ENCODE data around the gene SCG2. TPM values are rescaled to one million over a fixed set of nuclear protein-coding genes. Genes with fewer than 3 reads are reported as not detected.

SCG2 gene
- total RNA-seq, 5 donors from 2014 or later (not counting 1 experiment from before 2014, with no cell fraction given) = not detected

GRCh38 chr2:223602972-223603371 lies 811 bp upstream of the SCG2 start:
- H3K9me3 Mint-ChIP-seq = no peaks in the 10 kb centered on the region
- POLR2A ChIA-PET = no interaction called here

GRCh38 chr2:223601018-223601417 lies 1.1 kb downstream of the SCG2 start:
- H3K4me1 ChIP-seq (ENCODE audit: control insufficient read depth in 1 of 2, extremely low read depth in 1 of 2, insufficient read depth in 2 of 2, low read length in 2 of 2) = no peaks in the 10 kb centered on the region
- Mint-ChIP-seq H3K36me3 (no peaks in the 10 kb centered on the region), H3K4me3 (no peak overlapping the region), H3K27me3 (peaks cover 5 to 10% of the 10 kb centered on the region in 2 donors), H3K9me3 (no peaks in the 10 kb centered on the region), H3K27ac (no peak overlapping the region), H3K4me1 (peaks cover 0 to 6% (median 5%) of the 10 kb centered on the region in 3 donors)
- POLR2A ChIA-PET = no interaction called here
- H3K4me3 ChIP-seq (ENCODE audit: control insufficient read depth in 1 of 2, extremely low read depth in 1 of 2, low read length in 1 of 2) = no peak overlapping the region
- no peaks in the 10 kb centered on the region for H3K27me3 ChIP-seq (replicated peaks in 1 of 2; ENCODE audit: control insufficient read depth in 2 of 2, extremely low read depth in 1 of 2, insufficient read depth in 2 of 2, low read length in 1 of 2)
- CTCF ChIA-PET = no interaction called here
- no peak overlapping the region for H3K27ac ChIP-seq (ENCODE audit: low read length)
- no peak for DNase-seq
- no peaks in the 10 kb centered on the region for H3K36me3 ChIP-seq (ENCODE audit: control insufficient read depth in 2 of 2, extremely low read depth in 1 of 2, insufficient read depth in 1 of 2, low read length in 1 of 2)
- no peak for ATAC-seq (replicated peaks in 1 of 4)
- no peaks in the 10 kb centered on the region for H3K9me3 ChIP-seq

More at GRCh38 chr2:223602972-223603371, 811 bp upstream of the SCG2 start:
- Mint-ChIP-seq H3K27ac (no peak overlapping the region), H3K4me3 (no peak overlapping the region), H3K4me1 (peaks cover 0 to 6% (median 5%) of the 10 kb centered on the region in 3 donors), H3K36me3 (no peaks in the 10 kb centered on the region), H3K27me3 (peaks cover 10 to 12% of the 10 kb centered on the region in 2 donors)
- ATAC-seq (replicated peaks in 1 of 4) (no peak), DNase-seq (no peak)
- Histone ChIP-seq H3K4me3 (ENCODE audit: control insufficient read depth in 1 of 2, extremely low read depth in 1 of 2, low read length in 1 of 2) (no peak overlapping the region), H3K27ac (ENCODE audit: low read length) (no peak overlapping the region), H3K4me1 (ENCODE audit: control insufficient read depth in 1 of 2, extremely low read depth in 1 of 2, insufficient read depth in 2 of 2, low read length in 2 of 2) (no peaks in the 10 kb centered on the region), H3K27me3 (replicated peaks in 1 of 2; ENCODE audit: control insufficient read depth in 2 of 2, extremely low read depth in 1 of 2, insufficient read depth in 2 of 2, low read length in 1 of 2) (peaks cover 0 to 2% of the 10 kb centered on the region in 2 experiments), H3K9me3 (no peaks in the 10 kb centered on the region), H3K36me3 (ENCODE audit: control insufficient read depth in 2 of 2, extremely low read depth in 1 of 2, insufficient read depth in 1 of 2, low read length in 1 of 2) (no peaks in the 10 kb centered on the region)
- WGBS (ENCODE audit: insufficient coverage) = no CpG with 5 or more reads among the region's 2 CpGs
- CTCF ChIA-PET = interaction anchor here in 1 of 2 donors (0.6 kb wide), 1 partner anchor 1045 kb away, joined by 5 read pairs; no protein-coding TSS in a partner anchor

GRCh38 chr2:223599640-223600380 lies 2.4 kb downstream of the SCG2 start:
- Histone ChIP-seq H3K9me3 (no peaks in the 10 kb centered on the region), H3K4me1 (ENCODE audit: control insufficient read depth in 1 of 2, extremely low read depth in 1 of 2, insufficient read depth in 2 of 2, low read length in 2 of 2) (no peaks in the 10 kb centered on the region), H3K36me3 (ENCODE audit: control insufficient read depth in 2 of 2, extremely low read depth in 1 of 2, insufficient read depth in 1 of 2, low read length in 1 of 2) (no peaks in the 10 kb centered on the region), H3K27me3 (replicated peaks in 1 of 2; ENCODE audit: control insufficient read depth in 2 of 2, extremely low read depth in 1 of 2, insufficient read depth in 2 of 2, low read length in 1 of 2) (no peaks in the 10 kb centered on the region), H3K4me3 (ENCODE audit: control insufficient read depth in 1 of 2, extremely low read depth in 1 of 2, low read length in 1 of 2) (no peak overlapping the region), H3K27ac (ENCODE audit: low read length) (no peak overlapping the region)
- Mint-ChIP-seq H3K9me3 (no peaks in the 10 kb centered on the region), H3K4me3 (no peak overlapping the region), H3K36me3 (no peaks in the 10 kb centered on the region), H3K4me1 (peaks cover 0 to 6% (median 5%) of the 10 kb centered on the region in 3 donors), H3K27ac (no peak overlapping the region), H3K27me3 (peaks cover 2 to 10% of the 10 kb centered on the region in 2 donors)
- DNase-seq (no peak), ATAC-seq (replicated peaks in 1 of 4) (no peak)
- POLR2A ChIA-PET = no interaction called here
- CTCF ChIA-PET = no interaction called here
- WGBS (ENCODE audit: insufficient coverage) = 13% methylated on average over 1 of the region's 6 CpGs

- H3K27me3 Mint-ChIP-seq = peaks cover 2 to 10% of the 10 kb centered on the region in 2 donors
- no peak overlapping the region for H3K27ac ChIP-seq (ENCODE audit: low read length)
- H3K9me3 Mint-ChIP-seq = no peaks in the 10 kb centered on the region
- H3K4me1 ChIP-seq (ENCODE audit: control insufficient read depth in 1 of 2, extremely low read depth in 1 of 2, insufficient read depth in 2 of 2, low read length in 2 of 2) = no peaks in the 10 kb centered on the region
- no peaks in the 10 kb centered on the region for H3K27me3 ChIP-seq (replicated peaks in 1 of 2; ENCODE audit: control insufficient read depth in 2 of 2, extremely low read depth in 1 of 2, insufficient read depth in 2 of 2, low read length in 1 of 2)
- no peak overlapping the region for H3K4me3 ChIP-seq (ENCODE audit: control insufficient read depth in 1 of 2, extremely low read depth in 1 of 2, low read length in 1 of 2)
- H3K4me3 Mint-ChIP-seq = no peak overlapping the region
- peaks cover 0 to 6% (median 5%) of the 10 kb centered on the region in 3 donors for H3K4me1 Mint-ChIP-seq
- ATAC-seq (replicated peaks in 1 of 4) (no peak), DNase-seq (no peak)
- H3K36me3 Mint-ChIP-seq = no peaks in the 10 kb centered on the region
- H3K36me3 ChIP-seq (ENCODE audit: control insufficient read depth in 2 of 2, extremely low read depth in 1 of 2, insufficient read depth in 1 of 2, low read length in 1 of 2) = no peaks in the 10 kb centered on the region
- POLR2A ChIA-PET = no interaction called here
- CTCF ChIA-PET = no interaction called here
- WGBS (ENCODE audit: insufficient coverage) = 100% methylated on average over 1 of the region's 2 CpGs
- no peak overlapping the region for H3K27ac Mint-ChIP-seq
- H3K9me3 ChIP-seq = no peaks in the 10 kb centered on the region
These were observed 3.0 kb downstream of the SCG2 start for GRCh38 chr2:223598994-223599639.

GRCh38 chr2:223597076-223597475 lies 5.1 kb downstream of the SCG2 start:
- peaks cover 2 to 10% of the 10 kb centered on the region in 2 donors for H3K27me3 Mint-ChIP-seq
- peaks cover 0 to 3% (median 2%) of the 10 kb centered on the region in 3 donors for H3K4me1 Mint-ChIP-seq
- DNase-seq (no peak), ATAC-seq (replicated peaks in 1 of 4) (no peak)
- no peaks in the 10 kb centered on the region for H3K36me3 ChIP-seq (ENCODE audit: control insufficient read depth in 2 of 2, extremely low read depth in 1 of 2, insufficient read depth in 1 of 2, low read length in 1 of 2)
- no peak overlapping the region for H3K27ac ChIP-seq (ENCODE audit: low read length)
- no peaks in the 10 kb centered on the region for H3K9me3 ChIP-seq
- H3K27me3 ChIP-seq (replicated peaks in 1 of 2; ENCODE audit: control insufficient read depth in 2 of 2, extremely low read depth in 1 of 2, insufficient read depth in 2 of 2, low read length in 1 of 2) = no peaks in the 10 kb centered on the region
- H3K4me3 Mint-ChIP-seq = no peak overlapping the region
- H3K27ac Mint-ChIP-seq = no peak overlapping the region
- ChIA-PET POLR2A (no interaction called here), CTCF (no interaction called here)
- H3K4me3 ChIP-seq (ENCODE audit: control insufficient read depth in 1 of 2, extremely low read depth in 1 of 2, low read length in 1 of 2) = no peak overlapping the region
- peaks cover 0 to 8% (median 0%) of the 10 kb centered on the region in 3 donors for H3K9me3 Mint-ChIP-seq
- H3K36me3 Mint-ChIP-seq = no peaks in the 10 kb centered on the region
- H3K4me1 ChIP-seq (ENCODE audit: control insufficient read depth in 1 of 2, extremely low read depth in 1 of 2, insufficient read depth in 2 of 2, low read length in 2 of 2) = no peaks in the 10 kb centered on the region

GRCh38 chr2:223596208-223596607 lies 6.0 kb downstream of the SCG2 start:
- ATAC-seq (replicated peaks in 1 of 4) (no peak), DNase-seq (no peak)
- Mint-ChIP-seq H3K27me3 (peaks cover 2 to 10% of the 10 kb centered on the region in 2 donors), H3K36me3 (no peaks in the 10 kb centered on the region), H3K4me1 (no peaks in the 10 kb centered on the region), H3K4me3 (no peak overlapping the region), H3K27ac (no peak overlapping the region), H3K9me3 (peaks cover 0 to 8% (median 0%) of the 10 kb centered on the region in 3 donors)
- ChIA-PET POLR2A (no interaction called here), CTCF (no interaction called here)
- no peaks in the 10 kb centered on the region for H3K4me1 ChIP-seq (ENCODE audit: control insufficient read depth in 1 of 2, extremely low read depth in 1 of 2, insufficient read depth in 2 of 2, low read length in 2 of 2)
- H3K9me3 ChIP-seq = no peaks in the 10 kb centered on the region
- H3K27ac ChIP-seq (ENCODE audit: low read length) = no peak overlapping the region
- H3K4me3 ChIP-seq (ENCODE audit: control insufficient read depth in 1 of 2, extremely low read depth in 1 of 2, low read length in 1 of 2) = no peak overlapping the region
- no peaks in the 10 kb centered on the region for H3K36me3 ChIP-seq (ENCODE audit: control insufficient read depth in 2 of 2, extremely low read depth in 1 of 2, insufficient read depth in 1 of 2, low read length in 1 of 2)
- WGBS (ENCODE audit: insufficient coverage) = 100% methylated on average over 1 of the region's 1 CpG
- H3K27me3 ChIP-seq (replicated peaks in 1 of 2; ENCODE audit: control insufficient read depth in 2 of 2, extremely low read depth in 1 of 2, insufficient read depth in 2 of 2, low read length in 1 of 2) = no peaks in the 10 kb centered on the region

Data from T-cell (primary cell).